ENCODE results near the gene VWA8. TPM values are rescaled to one million over a fixed set of nuclear protein-coding genes. Genes with fewer than 3 reads are reported as not detected.

VWA8 gene
- total and polyA plus RNA-seq, 2 experiments from 2014 or later, result 6.3 to 24.6 TPM

DNA sequence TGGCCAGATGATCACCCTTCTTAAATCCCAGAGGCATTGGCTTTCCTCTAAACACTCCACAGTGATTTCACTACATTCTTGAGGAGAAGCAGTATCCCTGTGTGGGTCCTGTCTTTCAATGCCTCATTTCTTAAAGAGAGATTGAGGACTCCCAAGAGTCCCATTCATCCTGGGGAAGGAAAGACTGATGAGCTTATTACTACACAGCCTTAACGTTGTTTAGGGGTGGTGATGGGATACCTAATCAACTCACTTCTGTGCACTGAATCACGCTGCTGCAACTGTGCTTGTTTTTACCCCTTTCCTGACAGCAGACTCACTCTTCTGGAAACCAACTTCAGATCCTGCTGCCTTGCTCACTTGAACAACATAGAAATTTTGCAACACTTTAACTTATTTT, 300.5 kb downstream of the VWA8 start (continued):
- TF ChIP-seq REST (IDR thresholded peaks at IDR 0.05; ENCODE audit: unreplicated experiment), result no peak
- TF ChIP-seq CREB1 (CRISPR knock-in tag; IDR thresholded peaks at IDR 0.05; ENCODE audit: low read depth), result no peak
- TF ChIP-seq ZNF114 (CRISPR knock-in tag; IDR thresholded peaks at IDR 0.05), result no peak
- no peak for TF ChIP-seq CTCF (conservative IDR thresholded peaks at IDR 0.05; ENCODE audit: low read depth in 2 of 2)
- no peak for TF ChIP-seq ZNF331 (CRISPR knock-in tag; IDR thresholded peaks at IDR 0.05; ENCODE audit: low read depth)
- no peak for TF ChIP-seq EZH2 (IDR thresholded peaks at IDR 0.05; ENCODE audit: low read depth, unreplicated experiment)
- TF ChIP-seq EZH2phosphoT487 (IDR thresholded peaks at IDR 0.05; ENCODE audit: unreplicated experiment), result no peak

DNA sequence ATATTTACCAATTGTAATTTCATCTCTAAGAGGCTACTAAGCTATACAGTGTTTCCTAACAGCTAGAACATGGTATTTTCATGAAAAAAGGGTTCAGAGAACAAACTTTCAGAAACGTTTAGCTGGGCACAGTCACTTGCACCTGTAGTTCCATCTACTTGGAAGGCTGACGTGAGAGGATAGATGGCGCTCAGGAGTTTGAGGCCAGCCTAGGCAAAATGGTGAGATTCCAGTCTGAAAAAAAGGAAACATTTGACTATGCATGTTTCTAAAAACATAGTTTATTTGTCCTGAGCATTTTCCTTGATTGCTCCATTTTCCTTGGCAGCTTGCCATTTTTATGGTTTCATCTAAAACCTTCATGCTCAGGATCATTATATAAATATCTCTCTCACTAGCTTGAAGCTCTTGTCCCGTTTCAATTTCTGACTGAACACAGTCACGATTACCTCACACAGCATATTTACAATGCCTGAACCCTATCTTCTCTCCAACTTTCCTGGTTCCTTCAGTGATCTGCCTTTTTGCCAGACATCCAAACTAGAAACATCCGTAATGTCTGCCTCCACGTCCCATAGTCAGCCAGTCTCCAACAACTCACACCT, 302.8 kb downstream of the VWA8 start:
- Histone ChIP-seq H2AFZ (no peak overlapping the region), H3K27ac (ENCODE audit: low read depth) (no peak overlapping the region), H3K79me2 (replicated peaks; ENCODE audit: insufficient read depth) (no peaks in the 10 kb centered on the region), H3K36me3 (ENCODE audit: insufficient read depth) (no peaks in the 10 kb centered on the region), H3K9me2 (ENCODE audit: insufficient read depth) (no peaks in the 10 kb centered on the region), H3K4me2 (no peak overlapping the region), H3K4me1 (ENCODE audit: insufficient read depth) (no peaks in the 10 kb centered on the region), H4K20me1 (replicated peaks; ENCODE audit: insufficient read depth) (no peaks in the 10 kb centered on the region), H3K4me3 (no peak overlapping the region), H3F3A (replicated peaks; ENCODE audit: low read depth) (no peaks in the 10 kb centered on the region), H3K27me3 (ENCODE audit: insufficient read depth) (no peaks in the 10 kb centered on the region)
- Mint-ChIP-seq H3K36me3 (ENCODE audit: low read depth) (peaks cover 12% of the 10 kb centered on the region), H3K27ac (no peak overlapping the region), H3K9me3 (peaks cover 5% of the 10 kb centered on the region; the same call in 2 of the 3 replicates), H3K4me3 (no peak overlapping the region), H3K4me1 (no peaks in the 10 kb centered on the region), H3K27me3 (ENCODE audit: insufficient read depth, low read depth, poor library complexity) (no peaks in the 10 kb centered on the region)
- peak; percentile 26 for DNase-seq (ENCODE audit: low spot score)
- ATAC-seq, result peak; percentile 38; the same call in 1 of the 3 replicates
- peak; percentile 44 to 61; a peak in 3 of 4 replicates for TF ChIP-seq CTCF (conservative IDR thresholded peaks at IDR 0.05; ENCODE audit: low read depth in 2 of 2)
- no peak for TF ChIP-seq ZNF114 (CRISPR knock-in tag; IDR thresholded peaks at IDR 0.05)
- TF ChIP-seq REST (IDR thresholded peaks at IDR 0.05; ENCODE audit: unreplicated experiment), result no peak
- TF ChIP-seq, protein P1, sequence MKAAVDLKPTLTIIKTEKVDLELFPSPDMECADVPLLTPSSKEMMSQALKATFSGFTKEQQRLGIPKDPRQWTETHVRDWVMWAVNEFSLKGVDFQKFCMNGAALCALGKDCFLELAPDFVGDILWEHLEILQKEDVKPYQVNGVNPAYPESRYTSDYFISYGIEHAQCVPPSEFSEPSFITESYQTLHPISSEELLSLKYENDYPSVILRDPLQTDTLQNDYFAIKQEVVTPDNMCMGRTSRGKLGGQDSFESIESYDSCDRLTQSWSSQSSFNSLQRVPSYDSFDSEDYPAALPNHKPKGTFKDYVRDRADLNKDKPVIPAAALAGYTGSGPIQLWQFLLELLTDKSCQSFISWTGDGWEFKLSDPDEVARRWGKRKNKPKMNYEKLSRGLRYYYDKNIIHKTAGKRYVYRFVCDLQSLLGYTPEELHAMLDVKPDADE (IDR thresholded peaks at IDR 0.05), result no peak
- TF ChIP-seq JUNB (IDR thresholded peaks at IDR 0.05; ENCODE audit: unreplicated experiment), result no peak

All from GM23338 (cell line).